Tibial artery (tissue), 4 donors: ENCODE data around the gene CYP11A1.

Source experiments
- DNase-seq, 2 donors: peaks; one replicate each; pipeline ENCODE4 v3.0.0-alpha.2; 2019
- H3K27ac ChIP-seq, 2 donors: fragments of 200-600 bp; sonication (generic) in 1 of 2; 1 replicate in 1 of 2; 2 replicates in 1 of 2; pipeline ENCODE4 v1.5.1; 2018 to 2019; ENCODE audit warnings: mild to moderate bottlenecking in 1 of 2
- H3K27me3 ChIP-seq, 2 donors: fragments of 200-600 bp; sonication (generic) in 1 of 2; one replicate each; pipeline versions ENCODE4 v1.5.1 to v1.6.0; 2016 to 2019
- H3K36me3 ChIP-seq, 3 donors: fragments of 200-600 bp; sonication (generic) in 2 of 3; one replicate each; pipeline ENCODE4 v1.5.1; 2016 to 2019; ENCODE audit warnings: mild to moderate bottlenecking in 2 of 3
- H3K4me1 ChIP-seq, 4 donors: fragments of 200-600 bp; sonication (generic) in 2 of 4; 1 replicate in 3 of 4; 2 replicates in 1 of 4; pipeline ENCODE4 v1.5.1; 2016 to 2019
- H3K4me3 ChIP-seq, 2 donors: fragments of 200-600 bp; sonication (generic) in 1 of 2; 1 replicate in 1 of 2; 2 replicates in 1 of 2; pipeline ENCODE4 v1.5.1; 2018 to 2019; ENCODE audit warnings: mild to moderate bottlenecking in 2 of 2
- H3K9me3 ChIP-seq, 3 donors: fragments of 200-600 bp; sonication (generic) in 1 of 3; one replicate each; pipeline ENCODE4 v1.5.1; 2016 to 2019
- CTCF ChIP-seq, 2 experiments: fragments of 200-600 bp in 1 of 2; fragments of 450-650 bp in 1 of 2; IDR thresholded peaks; one replicate each; pipeline ENCODE4 v1.5.1; 2017 to 2019; ENCODE audit warnings: antibody characterized with exemption in 2 of 2, mild to moderate bottlenecking in 1 of 2, moderate library complexity in 1 of 2
- intact Hi-C: fragments of 100-400 bp; cut with DNase I; formaldehyde crosslinking; loops from one replicate; pipeline ENCODE4 v1.15.0; 2023; ENCODE audit warnings: low total_unique reads

Gene CYP11A1

GRCh38 chr15:74389241-74390048 is 22.0 kb upstream of the CYP11A1 start:
- TF ChIP-seq CTCF (IDR thresholded peaks at IDR 0.05): no peak
- DNase-seq: no peak
- Histone ChIP-seq H3K36me3 (no peaks in the 10 kb centered on the region), H3K9me3 (no peaks in the 10 kb centered on the region), H3K27ac (no peak overlapping the region), H3K27me3 (peaks cover 0 to 25% of the 10 kb centered on the region in 2 donors), H3K4me1 (no peaks in the 10 kb centered on the region), H3K4me3 (no peak overlapping the region)
- intact Hi-C loops: no loop called here

- no peaks in the 10 kb centered on the region for H3K36me3 ChIP-seq
- no peak for TF ChIP-seq CTCF (IDR thresholded peaks at IDR 0.05)
- no peaks in the 10 kb centered on the region for H3K4me1 ChIP-seq
- no peak overlapping the region for H3K4me3 ChIP-seq
- H3K9me3 ChIP-seq: no peaks in the 10 kb centered on the region
- intact Hi-C loops: no loop called here
- peaks cover 0 to 25% of the 10 kb centered on the region in 2 donors for H3K27me3 ChIP-seq
- no peak overlapping the region for H3K27ac ChIP-seq
- no peak for DNase-seq
Measured at GRCh38 chr15:74388363-74388951, 21.0 kb upstream of the CYP11A1 start.

- Histone ChIP-seq H3K27me3 (peaks cover 0 to 28% of the 10 kb centered on the region in 2 donors), H3K4me3 (no peak overlapping the region), H3K9me3 (no peaks in the 10 kb centered on the region), H3K36me3 (no peaks in the 10 kb centered on the region), H3K4me1 (no peaks in the 10 kb centered on the region), H3K27ac (no peak overlapping the region)
- no peak for DNase-seq
- intact Hi-C loops: no loop called here
- TF ChIP-seq CTCF (IDR thresholded peaks at IDR 0.05): no peak
Measured at GRCh38 chr15:74387621-74388362, 20.3 kb upstream of the CYP11A1 start.

- Histone ChIP-seq H3K4me1 (peaks cover 0 to 4% (median 0%) of the 10 kb centered on the region in 4 donors), H3K9me3 (no peaks in the 10 kb centered on the region), H3K36me3 (no peaks in the 10 kb centered on the region), H3K27me3 (peaks cover 0 to 28% of the 10 kb centered on the region in 2 donors), H3K27ac (no peak overlapping the region), H3K4me3 (no peak overlapping the region)
- intact Hi-C loops: no loop called here
- no peak for TF ChIP-seq CTCF (IDR thresholded peaks at IDR 0.05)
- no peak for DNase-seq
Measured at GRCh38 chr15:74387141-74387541, 19.7 kb upstream of the CYP11A1 start.

- Histone ChIP-seq H3K36me3 (no peaks in the 10 kb centered on the region), H3K27me3 (peaks cover 0 to 31% of the 10 kb centered on the region in 2 donors), H3K4me3 (no peak overlapping the region), H3K27ac (no peak overlapping the region), H3K4me1 (peaks cover 0 to 8% (median 0%) of the 10 kb centered on the region in 4 donors), H3K9me3 (no peaks in the 10 kb centered on the region)
- DNase-seq: no peak
- no peak for TF ChIP-seq CTCF (IDR thresholded peaks at IDR 0.05)
- intact Hi-C loops: no loop called here
Measured at GRCh38 chr15:74386496-74387140, 19.2 kb upstream of the CYP11A1 start.
